Psoas muscle (tissue), 8 donors: ENCODE results near the gene CD44. TPM values are rescaled to one million over a fixed set of nuclear protein-coding genes. Genes with fewer than 3 reads are reported as not detected.

Source experiments
- ATAC-seq, 4 donors: fragments of 200-7000 bp; cut with Tn5 transposase; one replicate each; pipeline ENCODE4 v1.9.1; 2020; ENCODE audit warnings: moderate library complexity in 3 of 4, mild to moderate bottlenecking in 2 of 4
- DNase-seq, 2 donors: peaks; one replicate each; pipeline ENCODE4 v3.0.0-alpha.2; 2020
- H3K27ac ChIP-seq: fragments of 200-600 bp; one replicate; pipeline ENCODE4 v1.8.0; 2022
- H3K27me3 ChIP-seq, 3 donors: fragments of 200-600 bp in 1 of 3; one replicate each; pipeline versions ENCODE4 v1.6.1 to v1.8.0; 2013 to 2022; ENCODE audit warnings: low read length in 2 of 3, mild to moderate bottlenecking in 2 of 3, moderate library complexity in 1 of 3; ENCODE audit not compliant: insufficient read depth in 3 of 3
- H3K36me3 ChIP-seq, 2 donors: fragments of 200-600 bp in 1 of 2; one replicate each; pipeline versions ENCODE4 v1.6.1 to v1.8.0; 2013 to 2022; ENCODE audit warnings: low read depth in 1 of 2, mild to moderate bottlenecking in 1 of 2, moderate library complexity in 1 of 2; ENCODE audit not compliant: insufficient read depth in 1 of 2
- H3K4me1 ChIP-seq: fragments of 200-600 bp; one replicate; pipeline ENCODE4 v1.8.0; 2022
- H3K4me3 ChIP-seq: fragments of 200-600 bp; one replicate; pipeline ENCODE4 v1.8.0; 2022; ENCODE audit warnings: mild to moderate bottlenecking
- H3K9me3 ChIP-seq: fragments of 200-600 bp; one replicate; pipeline ENCODE4 v1.8.0; 2022
- WGBS, 3 donors: extraction: QIAGEN DNeasy Blood & Tissue Kit; methylation state at CpG; one replicate each; pipeline versions ENCODE4 v1.1.6 to v1.1.7; 2013; 5-methylcytosine and 5-hydroxymethylcytosine counted together
- intact Hi-C, 2 donors: fragments of 100-400 bp; cut with DNase I; formaldehyde crosslinking; loops; one replicate each; pipeline versions ENCODE4 v1.11.0 to v1.14.2; 2022
- polyA plus RNA-seq, 3 donors: library from polyadenylated mRNA; stranded (reverse); fragments of 200-250 nt; gene quantifications; one replicate each; pipeline ENCODE4 v1.2.3, GENCODE V29; 2013
- total RNA-seq, 4 donors: library from RNA; stranded (reverse); fragmentation: NEBNext Ultra II Directional in 2 of 4; extraction: Animal tissue kit (Norgen Biotek cat#: 25700) in 2 of 4; gene quantifications; one replicate each; pipeline versions ENCODE4 v1.2.1 to v1.2.4, GENCODE V29; 2021 to 2023
- TF ChIP-seq, protein P1 (sequence below): fragments of 200-600 bp; IDR thresholded peaks from one replicate; pipeline ENCODE4 v1.8.0; 2022; ENCODE audit warnings: antibody characterized with exemption
- donor health status: healthy with polysubstance abuse.
- donor health status: DM: no; HTN: no; CAD: no; lungs with moderate emphysema.
- donor health status: Bipolar disorder and iron deficiency.
- donor health status: healthy.
- donor health status: DM: yes; HTN: yes; CAD: no.
- donor health status: DM: no; HTN: no; CAD: no.
- donor health status: DM: no; HTN: no; CAD: no.
- donor health status: DM: yes; HTN: yes; CAD: no.

The CD44 gene
- total and polyA plus RNA-seq, 7 donors, result 3.4 to 35.4 (median 23.2) TPM

- TF ChIP-seq, protein P1, sequence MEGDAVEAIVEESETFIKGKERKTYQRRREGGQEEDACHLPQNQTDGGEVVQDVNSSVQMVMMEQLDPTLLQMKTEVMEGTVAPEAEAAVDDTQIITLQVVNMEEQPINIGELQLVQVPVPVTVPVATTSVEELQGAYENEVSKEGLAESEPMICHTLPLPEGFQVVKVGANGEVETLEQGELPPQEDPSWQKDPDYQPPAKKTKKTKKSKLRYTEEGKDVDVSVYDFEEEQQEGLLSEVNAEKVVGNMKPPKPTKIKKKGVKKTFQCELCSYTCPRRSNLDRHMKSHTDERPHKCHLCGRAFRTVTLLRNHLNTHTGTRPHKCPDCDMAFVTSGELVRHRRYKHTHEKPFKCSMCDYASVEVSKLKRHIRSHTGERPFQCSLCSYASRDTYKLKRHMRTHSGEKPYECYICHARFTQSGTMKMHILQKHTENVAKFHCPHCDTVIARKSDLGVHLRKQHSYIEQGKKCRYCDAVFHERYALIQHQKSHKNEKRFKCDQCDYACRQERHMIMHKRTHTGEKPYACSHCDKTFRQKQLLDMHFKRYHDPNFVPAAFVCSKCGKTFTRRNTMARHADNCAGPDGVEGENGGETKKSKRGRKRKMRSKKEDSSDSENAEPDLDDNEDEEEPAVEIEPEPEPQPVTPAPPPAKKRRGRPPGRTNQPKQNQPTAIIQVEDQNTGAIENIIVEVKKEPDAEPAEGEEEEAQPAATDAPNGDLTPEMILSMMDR, result no peak
Measured at GRCh38 chr11:35114906-35115687, 23.9 kb upstream of the CD44 start.

DNA sequence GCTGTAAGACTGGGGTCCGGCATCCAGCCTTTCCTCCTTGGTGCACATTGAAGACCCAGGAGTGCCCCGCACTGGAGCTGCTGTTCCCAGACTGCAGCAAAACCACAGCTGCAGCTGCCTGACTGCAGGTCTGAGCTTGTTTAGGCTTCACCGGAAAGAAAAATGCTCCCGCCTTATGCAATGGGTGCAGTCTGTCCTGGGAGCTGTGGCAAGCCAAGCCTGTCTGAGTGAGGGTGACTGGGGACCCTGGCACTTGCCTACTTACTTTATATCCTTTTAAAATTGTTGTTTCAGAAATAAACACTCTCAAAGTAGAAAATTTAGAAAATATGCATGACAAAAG, 23.3 kb upstream of the CD44 start:
- H3K27me3 ChIP-seq, result no peaks in the 10 kb centered on the region
- no peaks in the 10 kb centered on the region for H3K9me3 ChIP-seq
- no peak for DNase-seq
- intact Hi-C loops, result no loop called here
- TF ChIP-seq, protein P1, result no peak
- no peak for ATAC-seq
- H3K36me3 ChIP-seq, result no peaks in the 10 kb centered on the region
- peaks cover 5% of the 10 kb centered on the region for H3K4me1 ChIP-seq
- no peak overlapping the region for H3K4me3 ChIP-seq
- WGBS, 3 donors, result 69 to 82% (median 75%) methylated on average over 4 of the region's 4 CpGs
- no peak overlapping the region for H3K27ac ChIP-seq

More at GRCh38 chr11:35114906-35115687, 23.9 kb upstream of the CD44 start:
- no peaks in the 10 kb centered on the region for H3K36me3 ChIP-seq
- no peak overlapping the region for H3K4me3 ChIP-seq
- no peak for ATAC-seq
- no peaks in the 10 kb centered on the region for H3K27me3 ChIP-seq
- H3K27ac ChIP-seq, result no peak overlapping the region
- WGBS, 3 donors, result 84 to 89% (median 85%) methylated on average over 9 of the region's 9 CpGs
- no peak for DNase-seq
- intact Hi-C loops, result no loop called here
- no peaks in the 10 kb centered on the region for H3K9me3 ChIP-seq
- peaks cover 5% of the 10 kb centered on the region for H3K4me1 ChIP-seq

GRCh38 chr11:35116245-35116644, 22.7 kb upstream of the CD44 start:
- H3K4me3 ChIP-seq, result no peak overlapping the region
- no peaks in the 10 kb centered on the region for H3K36me3 ChIP-seq
- no peaks in the 10 kb centered on the region for H3K9me3 ChIP-seq
- no peaks in the 10 kb centered on the region for H3K27me3 ChIP-seq
- WGBS, 3 donors, result 58 to 77% (median 61%) methylated on average over 5 of the region's 5 CpGs
- DNase-seq (no peak), ATAC-seq (no peak)
- peaks cover 5% of the 10 kb centered on the region for H3K4me1 ChIP-seq
- intact Hi-C loops, result no loop called here
- TF ChIP-seq, protein P1, result no peak
- H3K27ac ChIP-seq, result no peak overlapping the region

- H3K4me3 ChIP-seq, result no peak overlapping the region
- peaks cover 5% of the 10 kb centered on the region for H3K4me1 ChIP-seq
- no peaks in the 10 kb centered on the region for H3K9me3 ChIP-seq
- TF ChIP-seq, protein P1, result no peak
- no peaks in the 10 kb centered on the region for H3K36me3 ChIP-seq
- 16 to 21% (median 20%) methylated on average over 4 of the region's 4 CpGs for WGBS, 3 donors
- peak in 1 of 2 donors; percentile 52 for DNase-seq
- intact Hi-C loops, result no loop called here
- H3K27ac ChIP-seq, result no peak overlapping the region
- H3K27me3 ChIP-seq, result no peaks in the 10 kb centered on the region
- peak in 3 of 4 donors; percentile 23 to 60 (median 38) for ATAC-seq
Measured at GRCh38 chr11:35116762-35117640, 22.0 kb upstream of the CD44 start.
